ENCODE results near the gene XRCC3.

DNA sequence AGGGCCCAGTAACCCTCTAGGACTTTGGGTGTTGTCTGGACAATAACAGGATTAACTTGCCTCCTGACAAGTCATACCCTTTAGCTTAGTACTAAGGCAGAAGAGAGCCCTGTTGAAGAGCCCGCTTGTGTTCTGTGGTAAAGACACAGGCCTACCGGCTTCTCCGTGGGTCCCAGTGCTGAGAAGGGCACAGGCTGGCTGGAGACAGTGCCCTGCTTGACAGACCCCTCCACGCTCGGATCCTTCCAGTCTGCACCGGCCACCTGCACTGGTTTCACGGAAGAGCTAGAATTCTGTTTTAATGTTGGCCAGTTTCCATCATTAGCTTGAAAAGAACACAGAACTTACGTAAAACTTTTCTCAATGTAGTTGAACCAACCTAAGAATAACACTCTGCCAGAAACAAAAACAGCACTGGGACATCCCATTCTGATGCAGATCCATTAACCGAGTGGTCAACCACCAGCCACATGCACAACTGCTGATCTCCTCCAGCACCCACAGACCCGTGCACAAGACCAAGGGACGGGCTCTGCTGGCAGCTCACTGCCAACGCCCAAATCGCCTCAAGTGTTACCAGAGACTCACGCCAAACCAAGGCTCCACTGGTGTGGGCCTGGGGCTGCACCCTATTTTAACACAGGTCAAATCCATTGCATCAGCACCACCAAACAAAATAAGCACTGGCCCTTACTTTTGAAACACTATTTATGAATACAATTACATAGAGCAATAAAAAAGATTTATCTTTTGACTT, 27.4 kb upstream of the XRCC3 start:
- TF ChIP-seq SP1 (IDR thresholded peaks at IDR 0.05) (no peak), RXRA (IDR thresholded peaks at IDR 0.05) (peak in 1 of 2 donors; percentile 9), FOXA1 (IDR thresholded peaks at IDR 0.05) (no peak), EGR1 (IDR thresholded peaks at IDR 0.05; ENCODE audit: low read depth in 2 of 2) (no peak), GABPA (IDR thresholded peaks at IDR 0.05 in 1 of 2, conservative IDR thresholded peaks at IDR 0.05 in 1 of 2) (no peak), RAD21 (IDR thresholded peaks at IDR 0.05) (no peak), YY1 (IDR thresholded peaks at IDR 0.05) (no peak)
- TF ChIP-seq, protein P1, sequence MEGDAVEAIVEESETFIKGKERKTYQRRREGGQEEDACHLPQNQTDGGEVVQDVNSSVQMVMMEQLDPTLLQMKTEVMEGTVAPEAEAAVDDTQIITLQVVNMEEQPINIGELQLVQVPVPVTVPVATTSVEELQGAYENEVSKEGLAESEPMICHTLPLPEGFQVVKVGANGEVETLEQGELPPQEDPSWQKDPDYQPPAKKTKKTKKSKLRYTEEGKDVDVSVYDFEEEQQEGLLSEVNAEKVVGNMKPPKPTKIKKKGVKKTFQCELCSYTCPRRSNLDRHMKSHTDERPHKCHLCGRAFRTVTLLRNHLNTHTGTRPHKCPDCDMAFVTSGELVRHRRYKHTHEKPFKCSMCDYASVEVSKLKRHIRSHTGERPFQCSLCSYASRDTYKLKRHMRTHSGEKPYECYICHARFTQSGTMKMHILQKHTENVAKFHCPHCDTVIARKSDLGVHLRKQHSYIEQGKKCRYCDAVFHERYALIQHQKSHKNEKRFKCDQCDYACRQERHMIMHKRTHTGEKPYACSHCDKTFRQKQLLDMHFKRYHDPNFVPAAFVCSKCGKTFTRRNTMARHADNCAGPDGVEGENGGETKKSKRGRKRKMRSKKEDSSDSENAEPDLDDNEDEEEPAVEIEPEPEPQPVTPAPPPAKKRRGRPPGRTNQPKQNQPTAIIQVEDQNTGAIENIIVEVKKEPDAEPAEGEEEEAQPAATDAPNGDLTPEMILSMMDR (IDR thresholded peaks at IDR 0.05; ENCODE audit: low read depth, low read length, missing input control), result no peak
- TF ChIP-seq, protein P2, sequence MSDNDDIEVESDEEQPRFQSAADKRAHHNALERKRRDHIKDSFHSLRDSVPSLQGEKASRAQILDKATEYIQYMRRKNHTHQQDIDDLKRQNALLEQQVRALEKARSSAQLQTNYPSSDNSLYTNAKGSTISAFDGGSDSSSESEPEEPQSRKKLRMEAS (IDR thresholded peaks at IDR 0.05), result no peak
- TF ChIP-seq, protein P3, sequence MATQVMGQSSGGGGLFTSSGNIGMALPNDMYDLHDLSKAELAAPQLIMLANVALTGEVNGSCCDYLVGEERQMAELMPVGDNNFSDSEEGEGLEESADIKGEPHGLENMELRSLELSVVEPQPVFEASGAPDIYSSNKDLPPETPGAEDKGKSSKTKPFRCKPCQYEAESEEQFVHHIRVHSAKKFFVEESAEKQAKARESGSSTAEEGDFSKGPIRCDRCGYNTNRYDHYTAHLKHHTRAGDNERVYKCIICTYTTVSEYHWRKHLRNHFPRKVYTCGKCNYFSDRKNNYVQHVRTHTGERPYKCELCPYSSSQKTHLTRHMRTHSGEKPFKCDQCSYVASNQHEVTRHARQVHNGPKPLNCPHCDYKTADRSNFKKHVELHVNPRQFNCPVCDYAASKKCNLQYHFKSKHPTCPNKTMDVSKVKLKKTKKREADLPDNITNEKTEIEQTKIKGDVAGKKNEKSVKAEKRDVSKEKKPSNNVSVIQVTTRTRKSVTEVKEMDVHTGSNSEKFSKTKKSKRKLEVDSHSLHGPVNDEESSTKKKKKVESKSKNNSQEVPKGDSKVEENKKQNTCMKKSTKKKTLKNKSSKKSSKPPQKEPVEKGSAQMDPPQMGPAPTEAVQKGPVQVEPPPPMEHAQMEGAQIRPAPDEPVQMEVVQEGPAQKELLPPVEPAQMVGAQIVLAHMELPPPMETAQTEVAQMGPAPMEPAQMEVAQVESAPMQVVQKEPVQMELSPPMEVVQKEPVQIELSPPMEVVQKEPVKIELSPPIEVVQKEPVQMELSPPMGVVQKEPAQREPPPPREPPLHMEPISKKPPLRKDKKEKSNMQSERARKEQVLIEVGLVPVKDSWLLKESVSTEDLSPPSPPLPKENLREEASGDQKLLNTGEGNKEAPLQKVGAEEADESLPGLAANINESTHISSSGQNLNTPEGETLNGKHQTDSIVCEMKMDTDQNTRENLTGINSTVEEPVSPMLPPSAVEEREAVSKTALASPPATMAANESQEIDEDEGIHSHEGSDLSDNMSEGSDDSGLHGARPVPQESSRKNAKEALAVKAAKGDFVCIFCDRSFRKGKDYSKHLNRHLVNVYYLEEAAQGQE (IDR thresholded peaks at IDR 0.05), result no peak

Data from liver (tissue), 3 donors.